Stimulated activated CD4-positive, alpha-beta T cell treated with anti-CD3 and anti-CD28 coated beads, Interleukin-4, amount 100 ng/mL, for 1 hour (primary cell): ENCODE results near the gene CRYL1.

Experiments used
- DNase-seq: peaks from one replicate; pipeline ENCODE4 v3.0.0-alpha.2; 2020

CRYL1 gene

DNA sequence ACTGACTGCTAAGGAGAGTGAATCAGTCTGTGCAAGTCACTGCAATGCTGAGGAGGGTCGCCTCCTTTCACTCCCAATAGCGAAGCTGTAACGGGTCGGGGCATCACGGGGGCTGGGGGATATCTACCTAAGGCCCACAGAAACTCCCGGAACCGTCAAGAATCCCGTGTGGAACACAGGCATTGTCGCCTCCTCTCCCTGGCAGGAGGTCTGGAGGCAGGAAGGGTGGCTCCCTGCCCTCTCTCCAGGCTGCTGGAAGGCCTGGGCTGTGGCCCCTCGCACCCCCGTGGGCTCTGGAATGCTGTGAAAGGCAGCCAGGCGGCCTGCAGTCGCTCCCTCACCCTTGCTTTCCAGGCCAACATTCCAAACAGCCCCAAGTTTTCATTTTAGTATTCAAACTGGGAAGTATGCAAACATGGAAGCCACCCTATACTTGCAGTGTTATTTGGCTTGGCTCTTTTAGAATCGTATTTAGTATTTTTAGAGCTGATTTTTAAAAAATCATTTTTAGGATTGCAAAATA lies 109.4 kb downstream of the CRYL1 start:
- DNase-seq = no peak

- no peak for DNase-seq
These were observed 110.0 kb downstream of the CRYL1 start for GRCh38 chr13:20415694-20416107.

DNA sequence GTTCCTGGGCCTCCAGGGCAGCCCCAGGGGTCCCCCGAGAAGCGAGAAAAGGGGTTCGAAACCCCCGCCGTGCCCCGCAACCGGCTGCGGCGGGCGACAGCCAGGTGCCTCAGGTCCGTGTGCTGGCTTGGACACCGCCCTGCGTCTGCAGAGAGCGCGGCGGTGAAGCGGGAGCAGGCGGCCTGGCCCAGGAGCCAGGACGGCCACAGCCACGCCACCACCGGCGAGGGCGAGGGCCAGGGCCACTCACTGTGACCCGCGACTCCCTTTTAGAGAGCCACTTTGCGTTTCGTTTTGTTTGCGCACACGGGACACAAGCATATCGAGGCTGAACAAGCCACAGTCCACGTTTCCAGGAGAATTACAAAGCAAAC lies 110.4 kb downstream of the CRYL1 start:
- no peak for DNase-seq

DNA sequence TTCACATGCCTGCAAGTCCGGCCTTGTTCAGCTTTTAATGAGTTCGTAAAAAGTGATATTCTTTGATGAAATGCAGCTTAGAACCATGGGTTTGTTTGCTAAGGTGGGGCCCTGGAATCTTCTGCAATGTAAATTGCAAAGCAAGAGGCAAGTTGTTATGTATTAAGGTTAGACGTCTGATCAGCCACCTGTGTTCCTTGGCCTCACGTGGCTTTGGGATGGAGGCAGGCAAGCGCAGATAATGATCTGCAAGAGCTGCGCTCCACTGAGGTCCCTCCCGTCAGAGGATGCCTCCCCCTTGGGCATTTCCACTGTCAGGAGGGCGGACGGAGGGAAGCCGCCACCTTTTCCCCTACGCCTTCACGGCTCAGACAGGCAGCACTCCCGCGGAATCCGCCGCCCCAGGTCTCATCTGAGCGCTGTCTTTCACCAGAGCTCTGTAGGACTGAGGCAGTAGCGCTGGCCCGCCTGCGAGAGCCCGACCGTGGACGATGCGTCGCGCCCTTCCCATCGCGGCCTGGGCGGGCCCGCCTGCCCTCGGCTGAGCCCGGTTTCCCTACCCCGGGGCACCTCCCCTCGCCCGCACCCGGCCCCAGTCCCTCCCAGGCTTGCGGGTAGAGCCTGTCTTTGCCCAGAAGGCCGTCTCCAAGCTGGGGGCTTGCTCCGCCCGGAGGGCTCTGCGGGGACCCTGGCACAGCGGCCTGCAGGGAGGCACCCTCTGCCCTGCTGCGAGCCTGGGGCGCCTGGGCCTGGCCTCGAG lies 110.9 kb downstream of the CRYL1 start:
- DNase-seq = no peak

GRCh38 chr13:20412691-20413355 lies 112.8 kb downstream of the CRYL1 start:
- no peak for DNase-seq

GRCh38 chr13:20411638-20412342 lies 113.9 kb downstream of the CRYL1 start:
- DNase-seq = no peak

DNA sequence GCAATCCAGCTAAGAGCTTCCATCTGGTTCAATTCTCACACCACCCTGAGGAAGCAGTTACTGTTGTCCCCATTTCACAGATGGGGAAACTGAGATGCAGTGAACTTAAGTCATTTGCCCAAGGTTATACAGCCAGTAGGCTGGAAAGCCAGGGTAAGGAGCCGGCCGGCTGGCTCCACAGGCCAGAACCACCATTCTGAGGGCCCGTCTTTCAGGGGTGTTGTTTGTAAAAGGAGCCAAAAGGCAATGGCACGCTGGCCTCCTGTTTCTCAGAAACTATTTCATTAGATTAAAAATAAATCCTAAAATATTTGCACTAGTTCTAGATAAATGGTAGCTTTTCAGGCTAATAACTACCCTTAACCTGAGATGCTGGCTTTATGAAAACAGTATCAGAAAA lies 114.9 kb downstream of the CRYL1 start:
- DNase-seq = no peak

DNA sequence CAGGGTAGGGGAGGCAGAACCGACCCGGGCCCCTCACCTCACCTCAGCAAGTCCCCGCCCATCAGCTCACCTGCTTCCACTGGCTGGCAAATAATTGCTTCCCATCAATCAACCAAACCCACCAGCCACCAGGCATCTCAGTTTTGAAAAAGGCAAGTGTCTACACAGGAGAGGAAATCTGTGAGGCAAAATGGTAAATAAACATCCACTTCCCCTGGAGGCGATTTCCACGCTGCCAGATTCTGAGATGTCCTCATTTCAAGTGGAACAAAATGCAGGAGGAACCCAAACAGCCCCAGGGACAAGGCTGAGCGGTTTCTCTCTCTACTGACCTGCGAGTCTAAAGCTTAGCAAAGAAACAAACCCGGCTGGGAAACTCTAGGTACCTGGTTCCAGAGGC lies 117.5 kb downstream of the CRYL1 start:
- no peak for DNase-seq

GRCh38 chr13:20407759-20408158 lies 117.9 kb downstream of the CRYL1 start:
- no peak for DNase-seq

- DNase-seq = no peak
These were observed 120.0 kb downstream of the CRYL1 start for GRCh38 chr13:20405691-20406090.

DNA sequence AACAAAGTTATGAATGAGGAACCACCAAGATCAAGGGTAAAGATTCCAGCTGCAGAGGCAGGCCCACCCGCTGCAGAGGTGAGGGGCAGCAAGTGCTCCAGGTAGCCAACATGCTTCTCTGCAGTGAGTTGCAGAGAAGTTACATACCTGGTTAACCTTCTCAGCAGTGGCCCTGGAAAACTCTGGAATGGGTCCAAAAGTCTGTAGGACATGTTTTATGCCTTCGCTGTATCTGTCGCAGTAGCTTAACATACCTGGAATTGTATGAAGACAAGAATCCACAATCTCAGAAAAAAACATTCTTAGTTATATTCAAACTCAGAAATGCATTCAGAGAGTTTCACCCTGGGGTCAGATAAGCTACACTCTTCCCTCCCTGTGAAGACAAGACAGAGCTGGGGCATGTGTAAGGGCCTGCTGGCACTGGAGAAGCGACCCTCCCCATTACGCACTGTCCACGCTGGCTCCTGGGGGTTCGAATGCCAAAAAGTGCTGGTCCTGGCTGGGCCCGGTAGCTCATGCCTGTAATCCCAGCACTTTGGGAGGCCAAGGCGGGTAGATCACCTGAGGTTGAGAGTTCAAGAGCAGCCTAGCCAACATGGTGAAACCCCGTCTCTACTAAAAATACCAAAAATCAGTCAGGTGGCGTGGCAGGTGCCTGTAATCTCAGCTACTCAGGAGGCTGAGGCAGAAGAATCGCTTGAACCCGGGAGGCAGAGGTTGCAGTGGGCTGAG lies 121.0 kb downstream of the CRYL1 start:
- no peak for DNase-seq

- no peak for DNase-seq
These were observed 121.8 kb downstream of the CRYL1 start for GRCh38 chr13:20403826-20404225.

- DNase-seq = no peak
These were observed 122.8 kb downstream of the CRYL1 start for GRCh38 chr13:20402881-20403280.

DNA sequence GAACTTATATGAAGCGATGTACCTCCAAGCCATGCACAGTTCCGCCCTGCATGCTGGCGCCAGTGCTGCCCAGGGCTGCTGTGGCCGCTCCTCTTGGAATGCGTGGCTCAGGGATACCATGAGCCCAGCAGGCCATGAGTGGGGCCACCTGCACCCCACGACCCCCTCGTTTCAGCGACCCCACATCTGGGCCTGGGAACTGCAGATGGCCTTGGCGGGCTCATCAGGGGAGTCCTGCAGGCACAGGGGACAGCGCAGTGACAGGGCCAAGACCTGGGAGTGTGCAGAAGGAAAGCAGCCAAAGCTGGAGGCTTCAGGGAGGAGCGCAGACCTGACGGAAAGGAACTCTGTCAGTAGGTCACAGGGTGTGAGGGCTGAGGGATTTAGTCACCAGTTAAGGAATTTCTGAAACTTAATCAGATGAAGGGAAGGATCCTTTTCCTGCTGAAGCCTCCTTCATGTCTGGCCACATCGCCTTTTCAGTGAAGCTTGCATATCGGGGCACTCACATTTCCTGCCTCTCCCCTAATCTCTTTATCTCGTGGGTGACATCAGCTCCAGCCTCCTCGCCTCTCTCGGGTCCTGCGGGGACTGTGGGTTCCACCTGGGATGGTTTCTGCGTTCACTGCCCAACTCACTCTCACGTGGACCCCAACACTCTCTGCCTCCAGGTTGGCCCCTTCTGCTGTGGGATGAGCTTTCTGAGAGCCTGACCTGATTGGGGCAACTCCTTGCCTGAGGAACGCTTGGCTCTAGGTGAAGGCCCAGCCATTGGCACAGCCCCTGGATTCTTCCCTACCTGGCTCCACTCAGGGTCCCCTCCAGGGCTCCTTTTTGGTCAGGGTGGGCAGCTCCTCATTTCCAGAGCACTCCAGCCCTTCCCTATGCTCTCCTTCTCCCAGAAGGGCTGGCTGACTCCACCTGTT lies 123.5 kb downstream of the CRYL1 start:
- DNase-seq = no peak

DNA sequence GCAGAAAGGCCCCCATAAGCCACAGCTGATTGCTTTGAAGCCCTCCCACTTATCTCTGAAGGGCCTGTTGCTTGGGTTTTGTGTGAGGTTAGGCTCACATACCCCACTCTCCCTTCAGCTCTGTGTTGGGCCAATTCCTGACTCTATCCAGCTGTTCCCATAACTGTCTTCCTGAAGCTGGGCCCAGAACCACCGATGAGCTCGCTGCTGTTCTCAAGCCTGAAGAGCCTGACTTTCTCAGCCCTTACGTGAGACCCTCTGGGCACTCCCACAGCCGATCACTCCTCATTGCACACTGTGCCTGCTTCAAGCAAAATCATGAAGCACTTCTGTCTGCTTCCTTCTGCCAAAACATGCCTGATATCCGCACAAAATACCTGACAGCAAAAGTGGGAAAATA lies 124.1 kb downstream of the CRYL1 start:
- DNase-seq = no peak

- DNase-seq = no peak
These were observed 124.9 kb downstream of the CRYL1 start for GRCh38 chr13:20400774-20401173.

- DNase-seq = no peak
These were observed 125.7 kb downstream of the CRYL1 start for GRCh38 chr13:20399961-20400360.

GRCh38 chr13:20399515-20399914 lies 126.1 kb downstream of the CRYL1 start:
- DNase-seq = no peak

GRCh38 chr13:20398459-20398858 lies 127.2 kb downstream of the CRYL1 start:
- DNase-seq = no peak

DNA sequence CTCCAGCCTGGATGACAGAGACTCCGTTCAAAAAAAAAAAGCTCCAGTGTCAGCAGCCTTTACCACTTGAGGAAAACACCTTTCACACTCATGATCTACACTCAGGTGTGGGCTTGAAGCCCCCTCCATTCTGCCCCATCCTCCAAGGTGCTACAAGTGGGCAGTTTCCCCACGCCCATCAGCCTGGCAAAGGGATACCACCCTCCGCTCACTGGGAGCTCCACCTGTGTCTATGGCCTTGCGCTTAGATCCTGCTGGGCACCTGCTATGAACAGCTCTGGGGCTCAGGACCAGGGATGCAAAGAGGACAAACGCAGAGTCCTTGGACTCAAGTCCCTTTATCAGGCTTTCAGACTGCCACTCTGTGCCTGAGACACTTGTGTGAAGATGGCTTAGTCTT lies 127.8 kb downstream of the CRYL1 start:
- no peak for DNase-seq

- no peak for DNase-seq
These were observed 130.4 kb downstream of the CRYL1 start for GRCh38 chr13:20395061-20395916.
